CD4-positive, alpha-beta T cell treated with Interleukin-12 subunit alpha and Interleukin-12 subunit beta, for 1 hour (primary cell): ENCODE data around the gene PPP1R27.

Experiments
- DNase-seq: peaks from one replicate; pipeline ENCODE4 v3.0.0-alpha.2; 2020

The PPP1R27 gene

DNA sequence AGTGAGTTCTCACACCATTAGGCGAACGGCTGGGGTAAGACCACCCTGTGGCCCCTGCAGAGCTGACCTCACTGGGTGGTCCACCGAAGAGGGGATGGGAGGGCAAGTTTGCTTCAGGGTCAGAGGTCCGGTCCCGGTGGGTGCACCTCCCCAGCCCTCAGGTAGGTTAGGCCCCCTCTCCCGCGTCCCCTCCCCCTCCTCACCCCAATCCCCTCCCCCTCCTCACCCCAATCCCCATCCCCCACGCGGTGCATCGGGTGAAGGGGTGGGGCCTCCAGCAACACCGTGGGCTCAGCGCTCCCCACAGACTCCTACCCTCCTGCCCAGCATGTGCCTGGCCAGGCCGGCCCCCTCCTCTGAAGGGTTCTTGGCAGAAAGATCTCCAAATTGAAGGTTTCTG is 15.1 kb downstream of the PPP1R27 start:
- DNase-seq: no peak

DNA sequence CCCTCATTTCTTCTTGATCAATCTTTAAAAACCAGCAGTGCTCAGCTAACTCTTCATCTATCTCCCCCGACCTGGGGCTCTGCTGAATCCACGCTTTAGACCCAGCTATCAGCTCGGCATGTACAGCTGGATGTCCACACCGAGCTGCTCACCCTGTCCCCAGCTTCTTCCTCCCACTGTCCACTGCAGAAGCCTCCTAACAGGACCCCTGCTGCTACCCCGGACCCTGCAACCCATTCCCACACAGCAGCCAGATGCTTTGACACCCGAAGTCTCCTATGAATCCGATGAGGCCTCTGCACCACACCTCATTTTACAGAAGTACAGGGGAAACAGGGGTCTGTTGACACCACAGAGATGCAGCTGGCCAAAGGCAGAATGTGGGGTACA is 17.1 kb downstream of the PPP1R27 start:
- DNase-seq: no peak

DNA sequence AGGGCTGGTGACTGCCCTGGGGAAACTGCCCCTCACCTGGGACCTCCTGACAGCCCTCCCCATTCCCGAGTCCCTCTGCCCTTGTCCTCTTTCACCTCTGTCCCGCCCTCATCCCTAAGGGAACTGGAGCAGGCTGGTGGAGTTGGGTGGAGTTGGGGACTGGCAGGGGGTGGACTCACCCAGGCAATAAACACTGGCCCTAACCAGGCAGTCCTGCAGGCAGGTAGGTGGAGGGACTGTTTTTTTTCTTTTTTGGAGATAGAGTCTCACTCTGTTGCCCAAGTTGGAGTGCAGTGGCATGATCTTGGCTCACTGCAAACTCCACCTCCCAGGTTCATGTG is 19.2 kb downstream of the PPP1R27 start:
- no peak for DNase-seq

DNA sequence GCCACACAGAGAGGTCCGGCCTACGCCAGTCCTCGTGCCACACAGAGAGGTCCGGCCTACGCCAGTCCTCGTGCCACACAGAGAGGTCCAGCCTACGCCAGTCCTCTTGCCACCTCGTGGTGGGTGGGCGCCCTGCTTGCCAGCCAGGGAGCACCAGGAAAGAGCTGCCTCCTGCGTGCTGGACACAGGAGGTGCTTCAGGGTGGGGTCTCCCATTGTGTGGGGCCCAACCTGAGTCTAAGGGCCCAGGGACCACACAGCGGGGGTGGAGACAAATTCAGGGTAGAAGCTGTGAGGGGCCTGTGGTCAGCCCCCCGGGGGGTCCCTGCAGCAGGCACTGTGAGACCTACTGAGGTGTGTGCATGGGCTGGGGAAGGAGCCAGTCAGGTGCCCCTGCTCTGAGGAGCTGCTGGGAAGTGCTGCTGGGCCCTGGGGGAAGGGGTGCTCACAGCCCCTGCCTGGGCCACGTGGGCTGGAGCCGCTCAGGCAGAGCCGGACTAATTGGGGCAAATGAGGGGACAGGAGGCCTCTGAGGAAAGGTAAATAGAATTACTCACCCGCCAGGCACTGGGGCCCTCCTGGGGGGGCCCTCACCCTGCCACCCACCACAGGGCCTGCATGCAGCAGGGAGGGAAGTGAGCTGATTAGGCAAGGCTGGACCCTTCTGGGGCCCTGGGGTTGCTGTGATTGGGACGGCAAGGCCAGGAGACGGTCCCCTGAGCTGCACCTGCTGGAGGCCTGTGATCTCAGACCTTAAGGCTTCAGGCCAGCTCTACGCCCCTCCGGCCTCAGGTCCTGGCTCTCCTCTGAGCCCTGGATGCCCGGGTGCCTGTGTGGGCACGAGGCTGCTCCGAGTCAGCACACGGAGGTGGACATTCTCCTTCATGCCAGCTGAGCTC is 19.9 kb downstream of the PPP1R27 start:
- DNase-seq: no peak

DNA sequence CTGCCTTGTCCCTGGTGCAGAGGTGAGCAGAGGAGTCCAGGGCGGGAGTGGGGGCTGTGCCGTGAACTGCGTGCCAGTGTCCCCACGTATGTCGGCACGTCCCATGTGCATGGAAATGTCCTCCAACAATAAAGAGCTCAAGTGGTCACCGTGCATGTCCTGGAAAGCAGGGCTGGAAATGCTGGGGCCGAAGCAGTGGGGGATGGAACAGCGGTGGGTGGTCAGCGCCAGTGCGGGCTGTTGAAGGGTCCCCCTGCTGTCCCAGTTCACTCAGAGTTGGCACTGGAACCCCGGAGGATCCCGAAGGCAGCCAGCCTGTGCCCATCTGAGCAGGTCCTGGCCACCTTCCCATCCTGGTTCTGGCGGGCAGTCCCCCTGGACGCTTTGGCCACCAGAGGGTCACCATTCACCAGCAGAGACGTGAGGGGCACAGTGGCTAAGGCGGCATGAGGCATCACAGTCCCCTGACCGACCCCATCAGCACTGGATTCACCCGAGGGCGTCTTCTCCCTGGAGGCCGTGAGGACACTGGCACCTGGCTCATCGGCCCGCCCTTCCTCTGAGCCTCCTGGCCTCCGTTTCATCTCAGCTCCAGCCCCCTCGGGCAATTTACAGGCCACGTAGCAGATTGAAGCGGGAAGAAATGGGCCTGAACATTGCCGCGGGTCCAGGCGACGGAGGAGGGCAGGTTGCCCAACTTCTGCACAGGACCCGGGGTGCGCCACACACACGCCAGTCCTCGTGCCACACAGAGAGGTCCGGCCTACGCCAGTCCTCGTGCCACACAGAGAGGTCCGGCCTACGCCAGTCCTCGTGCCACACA is 20.8 kb downstream of the PPP1R27 start:
- no peak for DNase-seq

DNA sequence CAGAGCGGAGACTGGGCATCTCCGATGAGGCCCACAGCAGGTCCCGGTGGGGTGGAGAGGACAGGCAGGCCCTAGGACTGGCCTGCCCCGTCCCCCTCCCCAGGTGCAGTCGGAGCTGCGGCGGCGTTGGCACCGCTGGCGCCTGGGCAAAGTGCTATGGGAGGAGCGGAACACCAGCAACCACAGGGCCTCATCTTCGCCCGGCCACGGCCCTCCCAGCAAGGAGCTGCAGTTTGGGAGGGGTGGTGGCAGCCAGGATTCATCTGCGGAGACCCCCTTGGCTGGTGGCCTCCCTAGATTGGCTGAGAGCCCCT is 21.5 kb downstream of the PPP1R27 start:
- DNase-seq: no peak

DNA sequence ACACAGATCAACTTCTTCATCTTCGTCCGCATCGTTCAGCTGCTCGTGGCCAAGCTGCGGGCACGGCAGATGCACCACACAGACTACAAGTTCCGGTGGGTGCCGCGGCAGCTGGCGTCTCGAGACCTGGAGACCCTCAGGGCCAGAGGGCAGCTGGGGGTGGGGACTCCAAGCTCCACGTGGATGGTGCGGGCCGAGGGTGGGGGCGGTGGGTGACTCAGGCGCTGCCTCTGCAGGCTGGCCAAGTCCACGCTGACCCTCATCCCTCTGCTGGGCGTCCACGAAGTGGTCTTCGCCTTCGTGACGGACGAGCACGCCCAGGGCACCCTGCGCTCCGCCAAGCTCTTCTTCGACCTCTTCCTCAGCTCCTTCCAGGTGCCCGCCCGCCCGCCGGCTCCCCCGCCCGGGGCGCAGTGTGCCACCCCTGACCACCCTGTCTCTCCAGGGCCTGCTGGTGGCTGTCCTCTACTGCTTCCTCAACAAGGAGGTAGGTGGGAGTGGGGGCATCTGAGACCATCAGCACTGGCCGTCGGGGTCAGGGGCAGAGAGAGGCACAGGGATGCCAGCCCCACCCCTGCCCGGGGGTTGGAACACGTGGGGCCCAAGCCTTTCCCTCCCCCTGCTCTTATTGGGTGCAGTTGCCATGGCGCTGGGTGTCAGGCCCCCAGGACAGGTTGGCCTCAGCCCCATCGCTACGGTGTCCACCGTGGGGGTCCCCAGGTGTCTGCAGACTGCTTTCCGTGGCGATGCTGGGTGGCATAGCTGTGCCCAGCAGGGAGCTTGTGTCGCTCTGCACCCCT is 22.1 kb downstream of the PPP1R27 start:
- DNase-seq: no peak

DNA sequence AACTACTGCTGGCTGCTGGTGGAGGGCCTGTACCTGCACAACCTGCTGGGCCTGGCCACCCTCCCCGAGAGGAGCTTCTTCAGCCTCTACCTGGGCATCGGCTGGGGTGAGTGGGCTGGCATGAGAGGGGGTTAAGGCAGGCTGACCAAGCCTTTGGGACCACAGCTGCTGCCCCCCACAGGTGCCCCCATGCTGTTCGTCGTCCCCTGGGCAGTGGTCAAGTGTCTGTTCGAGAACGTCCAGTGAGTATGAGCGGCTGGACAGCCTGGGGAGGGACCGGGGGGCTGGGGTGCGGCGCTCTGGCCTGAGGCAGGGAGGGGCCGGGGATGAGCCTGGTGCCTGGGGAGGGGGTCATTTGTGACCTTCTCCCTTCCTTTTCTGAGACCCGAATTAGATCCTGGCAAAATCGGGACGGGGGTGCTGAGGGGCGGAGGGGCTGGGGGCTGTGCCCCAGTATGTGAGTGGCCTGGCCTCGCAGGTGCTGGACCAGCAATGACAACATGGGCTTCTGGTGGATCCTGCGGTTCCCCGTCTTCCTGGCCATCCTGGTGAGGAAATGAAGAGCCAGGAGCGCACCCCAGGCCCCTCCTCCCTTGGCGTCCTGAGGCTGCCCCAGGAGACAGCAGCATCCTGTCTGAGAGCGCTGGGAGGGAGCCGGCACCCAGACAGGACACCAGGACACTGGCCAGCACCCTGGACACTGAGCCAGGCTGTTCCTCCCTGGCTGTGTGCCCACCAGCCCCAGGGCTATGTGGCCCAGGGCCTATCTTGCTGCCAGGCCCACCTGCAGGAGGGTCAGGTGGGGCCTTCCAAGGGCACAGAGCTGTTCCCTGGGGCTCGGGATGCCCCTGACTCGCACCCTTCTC is 22.9 kb downstream of the PPP1R27 start:
- no peak for DNase-seq

DNA sequence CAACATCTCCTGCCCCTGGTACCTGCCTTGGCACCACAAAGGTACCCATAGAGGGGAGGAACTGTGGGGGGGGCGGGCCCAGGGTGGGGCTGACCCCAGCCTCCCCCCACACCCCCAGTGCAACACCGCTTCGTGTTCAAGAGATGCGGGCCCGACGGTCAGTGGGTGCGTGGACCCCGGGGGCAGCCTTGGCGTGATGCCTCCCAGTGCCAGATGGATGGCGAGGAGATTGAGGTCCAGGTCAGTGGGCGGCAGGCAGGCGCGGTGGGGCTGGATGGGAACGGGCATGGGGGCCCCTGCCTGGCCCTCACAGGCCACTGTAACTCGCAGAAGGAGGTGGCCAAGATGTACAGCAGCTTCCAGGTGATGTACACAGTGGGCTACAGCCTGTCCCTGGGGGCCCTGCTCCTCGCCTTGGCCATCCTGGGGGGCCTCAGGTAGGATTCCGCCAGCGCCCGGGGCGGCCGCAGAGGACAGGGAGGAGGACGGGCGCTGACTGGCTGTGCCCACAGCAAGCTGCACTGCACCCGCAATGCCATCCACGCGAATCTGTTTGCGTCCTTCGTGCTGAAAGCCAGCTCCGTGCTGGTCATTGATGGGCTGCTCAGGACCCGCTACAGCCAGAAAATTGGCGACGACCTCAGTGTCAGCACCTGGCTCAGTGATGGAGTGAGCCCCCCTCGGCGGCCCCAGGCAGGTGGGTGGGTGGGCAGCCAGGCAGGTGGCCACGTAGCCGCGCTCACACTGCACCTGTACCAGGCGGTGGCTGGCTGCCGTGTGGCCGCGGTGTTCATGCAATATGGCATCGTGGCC is 23.8 kb downstream of the PPP1R27 start:
- no peak for DNase-seq

DNA sequence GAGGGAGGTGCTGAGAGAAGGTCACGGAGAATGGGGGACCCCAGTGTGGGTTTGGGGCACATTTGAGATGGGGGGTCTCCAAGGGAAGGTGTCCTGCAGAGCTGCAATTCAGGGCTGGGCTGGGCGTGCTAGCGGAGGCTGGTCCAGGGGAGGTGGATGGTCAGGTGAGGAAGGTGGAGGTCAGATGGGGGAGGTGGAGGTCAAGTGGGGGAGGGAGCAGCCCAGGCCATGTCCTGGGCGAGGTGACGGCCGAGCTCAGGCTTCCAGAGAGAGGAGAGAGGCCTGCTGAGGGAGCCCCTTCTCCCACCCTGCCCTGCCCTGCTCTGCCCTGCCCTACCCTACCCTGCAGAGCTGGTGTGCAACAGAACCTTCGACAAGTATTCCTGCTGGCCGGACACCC is 24.4 kb downstream of the PPP1R27 start:
- no peak for DNase-seq

DNA sequence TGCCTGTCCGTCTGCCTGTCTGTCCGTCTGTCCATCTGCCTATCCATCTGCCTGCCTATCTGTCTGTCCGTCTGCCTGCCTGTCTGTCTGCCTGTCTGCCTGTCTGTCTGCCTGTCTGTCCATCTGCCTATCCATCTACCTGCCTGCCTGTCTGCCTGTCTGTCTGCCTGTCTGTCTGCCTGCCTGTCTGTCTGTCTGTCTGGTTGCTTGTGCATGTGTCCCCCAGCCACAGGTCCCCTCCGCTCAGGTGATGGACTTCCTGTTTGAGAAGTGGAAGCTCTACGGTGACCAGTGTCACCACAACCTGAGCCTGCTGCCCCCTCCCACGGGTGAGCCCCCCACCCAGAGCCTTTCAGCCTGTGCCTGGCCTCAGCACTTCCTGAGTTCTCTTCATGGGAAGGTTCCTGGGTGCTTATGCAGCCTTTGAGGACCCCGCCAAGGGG is 25.3 kb downstream of the PPP1R27 start:
- DNase-seq: no peak

DNA sequence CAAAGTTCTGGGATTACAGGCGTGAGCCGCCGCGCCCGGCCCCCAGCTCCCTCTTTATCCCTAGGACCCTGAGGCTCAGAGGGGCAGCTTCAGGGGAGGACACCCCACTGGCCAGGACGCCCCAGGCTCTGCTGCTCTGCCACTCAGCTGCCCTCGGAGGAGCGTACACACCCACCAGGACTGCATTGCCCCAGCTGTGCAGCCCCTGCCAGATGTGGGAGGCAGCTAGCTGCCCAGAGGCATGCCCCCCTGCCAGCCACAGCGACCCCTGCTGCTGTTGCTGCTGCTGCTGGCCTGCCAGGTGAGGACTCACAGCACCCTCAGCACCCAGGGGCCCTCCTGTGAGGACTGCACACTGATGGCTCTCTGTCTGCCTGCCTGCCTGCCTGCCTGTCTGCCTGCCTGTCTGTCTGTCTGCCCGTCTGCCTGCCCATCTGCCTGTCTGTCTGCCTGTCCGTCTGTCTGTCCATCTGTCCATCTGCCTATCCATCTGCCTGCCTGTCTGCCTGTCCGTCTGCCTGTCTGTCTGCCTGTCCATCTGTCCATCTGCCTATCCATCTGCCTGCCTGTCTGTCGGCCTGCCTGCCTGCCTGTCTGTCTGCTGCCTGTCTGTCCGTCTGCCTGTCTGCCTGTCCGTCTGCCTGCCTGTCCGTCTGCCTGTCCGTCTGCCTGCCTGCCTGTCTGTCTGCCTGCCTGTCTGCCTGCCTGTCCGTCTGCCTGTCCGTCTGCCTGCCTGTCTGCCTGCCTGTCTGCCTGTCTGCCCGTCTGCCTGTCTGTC is 25.9 kb downstream of the PPP1R27 start:
- DNase-seq: no peak

DNA sequence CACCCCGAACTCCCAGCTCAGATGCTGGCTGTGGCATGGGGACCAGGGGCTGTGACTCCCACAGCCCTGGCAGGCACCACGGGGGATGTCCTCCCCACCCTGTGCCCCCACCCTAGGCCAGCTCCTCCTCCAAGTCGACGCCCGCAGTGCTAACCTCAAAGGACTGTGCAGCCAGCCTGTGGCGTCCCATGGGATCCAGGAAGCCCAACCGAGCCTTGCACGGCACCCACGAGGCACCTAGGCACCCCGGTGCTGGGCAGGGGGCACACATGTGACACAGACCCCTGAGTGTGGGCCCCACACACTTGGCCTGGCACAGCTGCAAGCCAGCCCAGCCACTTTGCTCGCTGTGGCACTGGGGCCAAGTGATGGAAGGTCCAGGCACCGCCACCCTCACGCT is 27.0 kb downstream of the PPP1R27 start:
- DNase-seq: no peak

DNA sequence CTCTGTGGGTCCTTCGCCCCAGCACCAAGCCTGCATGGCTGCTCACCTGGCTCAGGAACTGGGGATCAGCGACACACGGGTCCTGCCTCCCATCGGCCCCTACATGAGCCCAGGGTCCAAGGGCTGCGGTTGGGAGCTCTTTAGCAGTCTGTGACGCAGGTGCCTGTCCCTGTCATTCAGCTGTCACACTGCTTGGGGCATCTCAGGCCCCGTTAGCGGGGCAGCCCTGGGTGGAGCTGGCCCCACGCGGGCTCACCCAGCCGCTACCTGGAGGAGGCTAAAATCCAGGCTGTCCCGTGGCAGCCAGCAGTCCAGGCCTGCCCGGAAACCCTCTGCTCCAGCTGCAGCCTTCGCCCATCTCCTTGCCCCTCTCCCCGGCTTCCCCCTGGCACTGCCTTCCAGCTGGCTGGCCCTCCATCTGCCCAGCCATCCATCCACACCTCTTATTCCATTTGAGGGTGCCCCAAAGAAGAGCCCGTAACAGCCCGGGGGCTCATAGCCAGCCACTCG is 27.6 kb downstream of the PPP1R27 start:
- no peak for DNase-seq

DNA sequence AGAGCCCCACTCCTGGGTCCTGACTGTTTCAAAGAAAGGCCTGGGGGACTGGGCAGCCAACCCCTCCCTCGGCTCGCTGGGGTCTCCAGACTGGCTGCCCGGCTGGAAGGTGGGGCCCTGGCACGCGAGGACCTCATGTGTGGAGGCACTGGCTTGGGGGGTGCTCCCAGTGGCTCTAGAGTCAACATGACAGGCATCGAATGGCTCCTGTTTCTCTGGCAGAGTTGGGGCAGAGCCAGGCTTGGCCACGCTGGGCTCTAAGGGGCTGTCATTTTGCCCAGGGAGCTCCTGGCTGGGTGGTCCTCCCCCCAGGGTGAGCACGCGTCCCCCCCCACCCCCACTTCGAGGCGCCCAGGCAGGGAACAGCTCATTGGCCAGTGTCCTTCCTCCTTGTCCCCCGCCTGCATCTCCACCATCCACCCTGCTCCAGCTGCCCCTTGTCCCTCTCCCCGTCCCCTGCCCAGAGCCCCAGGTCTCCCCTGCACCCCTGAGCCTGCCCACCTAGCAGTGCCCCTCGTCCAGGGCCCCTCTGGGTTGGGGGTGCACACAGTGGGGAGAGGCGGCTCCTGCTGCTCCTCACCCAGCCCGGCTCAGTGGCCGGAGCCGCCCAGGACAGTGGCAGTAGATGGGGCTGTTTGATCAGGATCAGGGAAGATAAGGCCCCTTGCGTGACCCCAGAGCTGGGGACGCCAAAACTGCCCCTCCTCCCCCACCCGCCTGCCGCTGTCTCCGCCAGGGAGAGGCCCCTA is 28.2 kb downstream of the PPP1R27 start:
- DNase-seq: no peak

DNA sequence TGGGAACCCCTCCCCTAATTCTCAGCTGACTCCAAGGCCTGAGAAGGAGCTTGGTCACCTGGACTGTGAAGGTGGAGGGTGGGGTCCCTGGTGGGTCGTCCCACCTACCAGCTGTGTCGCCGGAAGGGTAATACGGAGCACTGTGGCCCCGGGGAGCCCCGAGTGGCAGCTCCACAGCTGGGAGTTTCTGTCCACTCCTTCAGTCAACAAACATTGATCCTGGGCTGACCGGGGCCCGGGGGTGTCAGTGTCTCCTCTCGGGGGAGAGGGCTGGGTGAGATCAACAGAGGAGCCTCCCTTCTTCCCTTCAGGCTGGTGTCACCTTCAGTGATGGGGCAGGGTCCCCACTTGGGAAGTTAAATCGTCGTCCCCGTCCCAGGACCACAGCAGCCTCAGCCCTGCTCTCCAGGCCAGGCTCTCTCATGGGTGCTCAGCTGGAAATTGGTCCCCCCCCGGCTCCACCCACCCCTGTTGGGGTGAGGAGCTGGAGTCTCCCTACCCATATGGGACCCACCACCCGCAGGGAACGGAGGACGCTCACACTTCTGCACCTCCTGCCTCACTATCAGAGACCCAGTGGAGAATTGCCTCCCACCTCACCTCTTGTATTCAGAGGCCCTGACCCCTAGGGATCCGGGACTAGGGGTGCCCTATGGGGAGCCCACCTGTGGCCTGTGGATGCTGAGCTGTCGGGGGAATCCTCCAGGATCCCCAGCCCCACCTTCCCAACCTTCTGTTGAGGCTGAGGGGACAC is 29.0 kb downstream of the PPP1R27 start:
- DNase-seq: no peak

DNA sequence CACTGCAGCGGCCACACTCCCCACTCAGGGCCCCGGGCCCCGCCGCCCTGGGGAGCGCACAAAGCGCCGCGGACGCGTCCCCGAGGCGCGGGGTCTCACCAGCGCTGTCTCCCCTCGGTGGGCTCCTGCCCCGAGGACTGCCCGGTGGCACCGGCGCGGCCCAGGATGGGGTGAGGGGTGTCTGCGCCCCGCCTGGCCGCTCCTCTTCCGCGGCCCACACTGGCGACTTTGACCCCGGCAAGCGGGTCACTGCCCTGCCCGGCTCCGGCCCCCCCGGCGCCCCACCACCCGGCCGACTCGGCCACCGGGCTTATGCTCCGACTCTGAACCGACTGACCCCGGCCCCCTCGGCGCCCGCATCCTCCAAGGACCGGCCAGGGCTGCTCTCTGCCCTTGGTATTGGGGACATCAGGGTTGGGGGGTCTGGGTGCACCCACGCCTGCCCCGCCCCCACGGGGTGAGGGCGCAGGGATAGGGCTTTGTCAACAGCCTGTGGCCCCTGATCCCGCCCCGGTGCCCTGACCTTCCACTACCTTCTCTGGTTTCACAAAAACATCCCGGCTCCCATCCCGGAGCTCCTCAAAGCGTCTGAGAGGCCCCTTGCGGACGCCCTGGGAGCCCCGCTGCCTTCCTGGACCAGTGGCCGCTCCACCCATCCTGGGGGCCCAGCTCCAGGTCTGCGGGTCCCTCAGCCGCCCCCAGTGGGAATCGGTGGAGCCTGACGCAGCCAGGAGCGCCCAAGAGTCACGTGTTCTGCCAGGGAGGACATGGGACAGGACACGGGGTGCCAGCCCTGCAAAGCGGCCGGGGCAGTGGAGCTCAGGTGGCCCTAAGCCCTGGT is 30.1 kb downstream of the PPP1R27 start:
- DNase-seq: no peak
